ENCODE data around the gene GOLGA8O.
"Not testable (repeated sequence)": the region's sequence is repeated elsewhere in the genome, so short reads cannot be mapped to it uniquely, and the experiment has no call there.

The GOLGA8O gene, protein sequence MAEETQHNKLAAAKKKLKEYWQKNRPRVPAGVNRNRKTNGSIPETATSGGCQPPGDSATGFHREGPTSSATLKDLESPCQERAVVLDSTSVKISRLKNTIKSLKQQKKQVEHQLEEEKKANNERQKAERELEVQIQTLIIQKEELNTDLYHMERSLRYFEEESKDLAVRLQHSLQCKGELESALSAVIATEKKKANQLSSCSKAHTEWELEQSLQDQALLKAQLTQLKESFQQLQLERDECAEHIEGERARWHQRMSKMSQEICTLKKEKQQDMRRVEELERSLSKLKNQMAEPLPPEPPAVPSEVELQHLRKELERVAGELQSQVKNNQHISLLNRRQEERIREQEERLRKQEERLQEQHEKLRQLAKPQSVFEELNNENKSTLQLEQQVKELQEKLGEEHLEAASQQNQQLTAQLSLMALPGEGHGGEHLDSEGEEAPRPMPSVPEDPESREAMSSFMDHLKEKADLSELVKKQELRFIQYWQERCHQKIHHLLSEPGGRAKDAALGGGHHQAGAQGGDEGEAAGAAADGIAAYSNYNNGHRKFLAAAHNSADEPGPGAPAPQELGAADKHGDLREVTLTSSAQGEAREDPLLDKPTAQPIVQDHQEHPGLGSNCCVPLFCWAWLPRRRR

DNA sequence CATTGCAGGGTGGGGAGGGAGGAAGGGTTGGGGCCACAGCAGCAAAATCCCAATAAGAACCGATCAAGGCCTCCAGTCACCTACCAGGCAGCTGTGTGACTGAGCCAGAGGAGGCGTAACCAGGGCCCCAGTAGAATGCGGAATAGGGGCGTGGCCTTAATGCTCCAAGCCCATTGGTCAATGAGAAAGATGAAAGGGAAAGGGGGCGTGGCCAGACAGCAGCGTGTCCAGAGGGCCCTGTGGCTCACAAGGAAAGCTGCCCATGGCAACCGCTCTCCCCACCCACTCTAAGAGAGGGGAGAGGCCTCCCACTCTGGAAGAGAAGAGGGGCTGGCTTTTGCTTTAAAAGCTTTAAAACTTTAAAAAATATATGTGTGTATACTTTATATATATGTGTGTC is at the start of gene GOLGA8O:
Gene GOLGA8O, minus strand, starts transcription at position 101 of the 400 bp plus-strand sequence. Its CDS starts 98 bp downstream, at position 3.
- DNase-seq: not testable (repeated sequence)

- DNase-seq: not testable (repeated sequence)
Measured at GRCh38 chr15:32504152-32504811, 48.8 kb upstream of the GOLGA8O start.

DNA sequence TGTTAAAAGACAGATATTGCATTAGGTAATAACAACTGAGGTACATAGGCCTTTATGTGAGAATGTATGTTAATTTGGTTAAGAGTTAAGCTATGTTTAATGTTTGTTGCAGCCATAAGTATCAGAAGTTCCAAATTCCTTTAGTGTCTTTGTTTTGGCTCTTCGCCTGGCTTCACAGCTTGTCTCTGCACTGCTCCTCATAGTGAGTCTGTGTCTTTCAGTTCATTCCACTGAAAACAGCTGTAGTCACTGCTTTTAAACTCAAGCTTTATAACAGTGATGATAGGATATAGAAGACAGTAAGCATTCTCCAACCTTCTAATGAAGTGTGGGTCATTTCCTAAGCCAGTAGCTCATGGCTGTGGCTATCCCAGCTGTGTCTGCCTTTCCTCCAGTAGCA is 47.5 kb upstream of the GOLGA8O start:
- DNase-seq: not testable (repeated sequence)

- DNase-seq: not testable (repeated sequence)
Measured at GRCh38 chr15:32492768-32493167, 37.3 kb upstream of the GOLGA8O start.

DNA sequence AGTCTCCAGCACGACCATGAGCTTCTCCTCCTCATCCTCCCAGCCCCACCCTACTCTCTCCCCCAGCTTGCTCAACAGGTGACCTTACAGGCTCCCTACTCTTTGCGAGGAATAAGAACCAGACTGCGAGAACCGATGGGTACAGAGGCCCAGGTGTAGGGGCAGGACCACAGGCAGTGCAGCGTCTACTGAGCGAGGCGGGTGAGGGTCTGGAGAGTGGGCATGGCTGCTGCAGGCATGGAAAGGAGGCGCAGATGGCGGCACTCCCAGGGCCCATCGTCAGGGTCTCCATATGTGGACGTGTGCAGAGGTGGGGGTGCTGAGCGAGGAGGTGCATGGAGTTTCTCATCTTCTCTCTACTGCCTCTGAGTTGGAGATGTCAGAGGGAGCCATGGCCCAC is 31.0 kb upstream of the GOLGA8O start:
- not testable (repeated sequence) for DNase-seq

DNA sequence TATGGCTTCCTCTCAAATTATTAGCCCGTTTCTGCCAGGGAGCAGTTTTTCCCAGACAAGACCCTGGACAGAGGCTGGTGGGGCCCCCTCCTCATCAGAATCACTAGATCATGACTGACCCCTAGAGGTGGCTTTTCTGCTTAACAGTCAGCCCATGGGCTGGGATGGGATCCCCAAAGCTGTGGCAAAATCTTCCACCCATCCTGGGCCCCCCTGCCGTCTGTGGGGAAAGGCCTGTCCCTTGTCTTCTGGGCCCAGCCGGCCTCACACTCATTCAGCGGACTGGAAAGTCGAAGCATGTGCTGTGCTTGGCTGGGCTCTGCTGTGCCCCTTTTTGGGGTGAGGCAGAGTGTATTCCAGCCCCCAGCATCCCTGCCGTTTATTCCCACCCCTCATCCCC is 27.9 kb upstream of the GOLGA8O start:
- not testable (repeated sequence) for DNase-seq

DNA sequence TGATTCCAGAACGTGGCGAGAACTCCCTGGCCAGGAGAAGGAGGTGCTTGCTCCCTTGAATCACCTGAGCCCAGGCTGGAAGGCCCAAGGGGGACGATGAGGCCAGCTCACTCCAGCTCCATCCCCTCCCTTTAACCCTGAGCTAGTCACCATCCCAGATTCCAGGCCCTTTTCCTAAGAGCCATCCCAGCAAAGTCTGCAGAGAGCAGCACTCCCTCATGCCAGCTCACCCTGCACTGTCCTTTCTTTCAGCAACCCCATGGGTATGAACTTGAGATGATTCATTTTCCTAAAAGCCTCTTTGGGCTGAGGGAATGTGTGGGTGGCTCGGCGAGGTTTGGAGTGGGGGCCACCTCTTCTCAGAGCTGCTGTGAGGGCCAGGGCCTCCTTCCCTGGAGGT is 26.2 kb upstream of the GOLGA8O start:
- DNase-seq: not testable (repeated sequence)

DNA sequence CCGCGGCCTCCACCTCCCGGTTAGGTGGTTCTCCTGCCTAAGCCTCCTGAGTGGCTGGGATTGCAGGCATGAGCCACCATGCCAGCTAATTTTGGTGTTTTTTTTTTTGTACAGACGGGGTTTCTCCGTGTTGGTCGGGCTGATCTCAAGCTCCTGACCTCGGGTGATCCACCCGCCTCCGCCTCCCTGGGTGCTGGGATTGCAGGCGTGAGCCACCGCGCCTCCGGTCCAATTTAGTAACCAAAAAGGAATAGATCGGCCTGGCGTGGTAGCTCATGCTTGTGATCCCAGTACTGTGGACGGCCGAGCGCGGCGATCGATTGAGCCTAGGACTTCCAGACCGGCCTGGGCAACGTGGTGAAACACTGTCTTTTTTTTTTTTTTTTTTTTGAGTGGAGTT is 12.6 kb upstream of the GOLGA8O start:
- DNase-seq: not testable (repeated sequence)

DNA sequence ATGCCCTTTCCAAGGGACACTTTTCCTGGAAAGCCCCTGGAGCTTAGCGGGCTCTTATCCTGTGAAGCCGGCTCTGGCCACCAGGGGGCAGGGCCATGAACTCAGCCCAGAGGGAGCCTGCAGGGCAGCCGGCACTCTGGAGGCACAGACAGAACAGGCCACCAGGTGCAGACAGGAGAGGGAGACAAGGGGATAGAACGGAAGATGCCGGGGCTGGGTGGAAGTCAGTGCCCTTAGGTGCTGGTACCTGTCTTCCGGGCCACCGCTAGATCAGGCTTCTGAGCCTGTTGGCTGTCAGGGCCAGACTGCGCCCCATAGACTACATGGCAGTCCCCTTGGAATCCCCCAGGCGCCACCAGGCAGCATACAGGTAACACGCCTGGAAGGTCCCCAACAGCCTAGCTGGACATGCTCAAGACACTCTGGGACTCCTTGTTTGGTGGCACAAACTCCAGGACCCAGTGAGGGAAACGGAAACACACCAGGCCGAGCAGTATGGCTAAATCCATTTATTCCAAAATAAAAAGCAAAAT is 14.9 kb downstream of the GOLGA8O start:
- not testable (repeated sequence) for DNase-seq

GRCh38 chr15:32434102-32434963 is 21.1 kb downstream of the GOLGA8O start:
- not testable (repeated sequence) for DNase-seq

DNA sequence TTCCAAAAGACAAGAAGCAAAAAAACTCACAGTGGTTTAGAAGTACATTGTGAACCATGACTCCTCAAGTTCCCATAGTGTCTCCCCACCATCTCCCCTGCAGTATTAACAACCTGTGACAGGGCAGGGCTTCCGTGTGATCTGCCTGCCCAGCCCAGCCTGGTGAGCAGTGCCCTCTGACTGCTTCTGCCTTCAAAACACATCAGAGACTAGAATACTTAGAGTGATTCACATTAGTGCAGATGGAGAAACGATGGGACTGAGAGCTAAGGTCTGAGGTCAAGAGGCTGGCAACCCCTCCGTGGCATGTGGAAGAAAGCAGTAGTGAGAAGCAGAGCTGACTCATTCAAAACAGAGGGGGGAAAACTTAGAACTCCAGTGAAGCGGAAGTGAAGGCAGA is 27.8 kb downstream of the GOLGA8O start:
- DNase-seq: not testable (repeated sequence)

GRCh38 chr15:32426511-32426910 is 28.9 kb downstream of the GOLGA8O start:
- not testable (repeated sequence) for DNase-seq

DNA sequence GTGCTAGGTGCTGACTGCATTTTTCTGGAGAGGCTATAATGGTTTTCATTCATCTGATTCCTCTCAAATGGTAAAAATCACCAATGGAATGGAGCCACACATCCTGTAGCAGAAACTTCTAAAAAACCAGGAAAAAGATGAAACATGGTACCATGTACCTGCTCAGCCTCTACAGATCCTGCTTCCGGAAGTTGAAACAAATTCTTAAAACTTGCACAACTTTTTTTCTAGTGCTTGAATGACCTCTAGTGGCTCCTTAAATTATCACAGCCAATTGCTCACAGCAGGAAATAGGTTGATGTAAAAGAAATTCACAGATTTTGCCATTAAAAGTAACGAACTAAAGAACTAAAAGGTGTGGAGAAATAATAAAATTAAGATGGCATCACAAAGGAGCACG is 47.5 kb downstream of the GOLGA8O start:
- not testable (repeated sequence) for DNase-seq

GRCh38 chr15:32403192-32403591 is 52.2 kb downstream of the GOLGA8O start, which contains the start of gene GOLGA8K:
GOLGA8K (minus strand) TSS chr15:32403292; CDS start chr15:32403194, 98 bp downstream.
- not testable (repeated sequence) for DNase-seq

- DNase-seq: not testable (repeated sequence)
Measured at GRCh38 chr15:32396522-32396921, 58.9 kb downstream of the GOLGA8O start.
